ENCODE data around the gene CLNK. TPM values are rescaled to one million over a fixed set of nuclear protein-coding genes. Genes with fewer than 3 reads are reported as not detected.

Gene CLNK
- total and polyA plus RNA-seq, 4 donors, result 0.04 to 0.57 (median 0.14) TPM; not detected in 1

DNA sequence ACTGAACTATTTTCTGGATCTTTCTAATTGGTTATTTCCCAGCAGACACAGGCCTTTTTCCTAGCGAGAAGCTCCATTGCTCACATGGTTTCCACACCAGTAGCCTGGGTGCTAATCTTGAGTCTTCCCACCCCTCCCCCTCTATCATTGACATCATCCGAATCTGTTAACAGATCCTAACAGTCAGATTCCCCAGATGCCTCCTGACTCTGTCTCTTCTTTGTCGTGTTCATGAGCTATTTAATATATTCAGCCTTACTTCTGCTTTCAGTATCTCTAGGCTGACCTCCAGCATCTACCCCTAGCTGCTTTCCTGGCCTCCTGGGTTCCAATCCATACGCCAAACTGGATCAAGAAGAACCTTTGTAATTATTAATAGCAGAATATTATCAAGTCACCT lies 85.0 kb downstream of the CLNK start:
- TF ChIP-seq, protein P1, sequence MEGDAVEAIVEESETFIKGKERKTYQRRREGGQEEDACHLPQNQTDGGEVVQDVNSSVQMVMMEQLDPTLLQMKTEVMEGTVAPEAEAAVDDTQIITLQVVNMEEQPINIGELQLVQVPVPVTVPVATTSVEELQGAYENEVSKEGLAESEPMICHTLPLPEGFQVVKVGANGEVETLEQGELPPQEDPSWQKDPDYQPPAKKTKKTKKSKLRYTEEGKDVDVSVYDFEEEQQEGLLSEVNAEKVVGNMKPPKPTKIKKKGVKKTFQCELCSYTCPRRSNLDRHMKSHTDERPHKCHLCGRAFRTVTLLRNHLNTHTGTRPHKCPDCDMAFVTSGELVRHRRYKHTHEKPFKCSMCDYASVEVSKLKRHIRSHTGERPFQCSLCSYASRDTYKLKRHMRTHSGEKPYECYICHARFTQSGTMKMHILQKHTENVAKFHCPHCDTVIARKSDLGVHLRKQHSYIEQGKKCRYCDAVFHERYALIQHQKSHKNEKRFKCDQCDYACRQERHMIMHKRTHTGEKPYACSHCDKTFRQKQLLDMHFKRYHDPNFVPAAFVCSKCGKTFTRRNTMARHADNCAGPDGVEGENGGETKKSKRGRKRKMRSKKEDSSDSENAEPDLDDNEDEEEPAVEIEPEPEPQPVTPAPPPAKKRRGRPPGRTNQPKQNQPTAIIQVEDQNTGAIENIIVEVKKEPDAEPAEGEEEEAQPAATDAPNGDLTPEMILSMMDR (IDR thresholded peaks at IDR 0.05; ENCODE audit: control extremely low read depth, extremely low read depth), result no peak
- Histone ChIP-seq H3K9me3 (ENCODE audit: control insufficient read depth in 4 of 4, insufficient read depth in 3 of 4, low read length in 3 of 4) (no peaks in the 10 kb centered on the region), H3K4me1 (ENCODE audit: control insufficient read depth in 5 of 5, insufficient read depth in 5 of 5, low read length in 5 of 5) (no peaks in the 10 kb centered on the region), H3K4me3 (no peak overlapping the region), H3K36me3 (ENCODE audit: control insufficient read depth in 4 of 4, insufficient read depth in 4 of 4, low read length in 4 of 4) (no peaks in the 10 kb centered on the region), H3K27ac (ENCODE audit: low read depth in 1 of 2, low read length in 1 of 2) (no peak overlapping the region), H3K9ac (ENCODE audit: insufficient read depth in 1 of 2, low read length in 2 of 2) (no peak overlapping the region), H3K27me3 (ENCODE audit: control insufficient read depth in 3 of 3, insufficient read depth in 3 of 3, low read length in 2 of 3) (no peaks in the 10 kb centered on the region)
- WGBS, 2 donors, result 74 to 82% methylated on average over 4 of the region's 4 CpGs
- ATAC-seq (ENCODE audit: insufficient read depth, low FRiP score), result no peak
- no peak for DNase-seq

DNA sequence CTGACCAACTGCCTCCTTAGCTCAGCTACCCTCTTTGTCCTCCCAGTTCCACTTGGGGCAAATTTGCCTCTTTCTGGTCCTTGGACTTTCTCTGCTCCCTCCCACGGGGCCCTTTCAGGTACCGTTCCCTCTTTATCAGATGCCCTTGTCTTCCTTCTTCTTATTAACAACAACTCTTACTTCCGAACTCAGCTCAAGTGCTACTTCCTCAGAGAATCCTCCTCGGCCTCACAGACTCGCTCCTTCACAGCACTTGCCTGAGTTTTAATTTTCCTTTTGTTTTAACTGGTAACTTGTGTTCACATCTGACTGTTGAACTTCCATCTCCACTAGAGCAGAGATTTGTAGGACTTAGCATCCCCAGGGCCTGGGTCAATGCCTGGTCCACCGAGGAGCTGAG lies 85.7 kb downstream of the CLNK start:
- H3K9ac ChIP-seq (ENCODE audit: insufficient read depth in 1 of 2, low read length in 2 of 2), result no peak overlapping the region
- no peak overlapping the region for H3K27ac ChIP-seq (ENCODE audit: low read depth in 1 of 2, low read length in 1 of 2)
- WGBS, 2 donors, result 47 to 57% methylated on average over 6 of the region's 6 CpGs
- no peak for DNase-seq
- no peaks in the 10 kb centered on the region for H3K36me3 ChIP-seq (ENCODE audit: control insufficient read depth in 4 of 4, insufficient read depth in 4 of 4, low read length in 4 of 4)
- TF ChIP-seq, protein P1 (IDR thresholded peaks at IDR 0.05; ENCODE audit: control extremely low read depth, extremely low read depth), result no peak
- no peak for ATAC-seq (ENCODE audit: insufficient read depth, low FRiP score)
- no peaks in the 10 kb centered on the region for H3K9me3 ChIP-seq (ENCODE audit: control insufficient read depth in 4 of 4, insufficient read depth in 3 of 4, low read length in 3 of 4)
- no peaks in the 10 kb centered on the region for H3K4me1 ChIP-seq (ENCODE audit: control insufficient read depth in 5 of 5, insufficient read depth in 5 of 5, low read length in 5 of 5)
- H3K27me3 ChIP-seq (ENCODE audit: control insufficient read depth in 3 of 3, insufficient read depth in 3 of 3, low read length in 2 of 3), result no peaks in the 10 kb centered on the region
- no peak overlapping the region for H3K4me3 ChIP-seq

DNA sequence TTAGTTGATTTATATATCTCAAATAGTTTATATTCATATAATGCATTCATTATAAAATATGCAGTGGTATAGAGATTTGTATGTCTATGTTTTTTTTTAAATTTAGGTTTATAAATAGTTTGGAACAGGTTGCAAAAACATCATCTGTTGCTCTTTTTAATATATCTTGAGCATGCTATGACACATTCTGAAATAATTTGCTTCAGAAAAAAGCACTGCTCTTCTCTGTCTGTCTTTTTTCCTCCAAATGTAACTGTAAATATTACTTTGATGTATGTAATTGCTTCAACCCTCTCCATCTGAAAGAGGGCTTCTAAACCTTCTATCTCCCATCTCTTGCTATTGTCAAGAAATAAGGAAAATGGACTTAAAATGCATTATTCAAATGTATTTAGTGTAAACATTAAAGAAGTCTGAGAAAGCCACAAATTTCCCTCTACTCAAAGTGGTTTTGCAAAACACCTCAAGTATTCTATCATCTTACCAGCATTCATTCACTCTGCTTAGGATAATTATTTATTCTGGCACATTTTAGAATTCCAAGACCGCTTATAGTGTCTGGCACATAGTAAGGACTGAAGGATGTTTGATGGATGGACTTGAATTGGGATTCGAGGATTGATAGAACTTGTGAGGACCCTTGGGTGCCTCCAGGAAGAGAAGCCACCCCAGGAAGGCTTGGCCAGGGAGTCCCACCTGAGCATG lies 87.8 kb downstream of the CLNK start:
- no peak for DNase-seq
- TF ChIP-seq, protein P1 (IDR thresholded peaks at IDR 0.05; ENCODE audit: control extremely low read depth, extremely low read depth), result no peak
- no peaks in the 10 kb centered on the region for H3K27me3 ChIP-seq (ENCODE audit: control insufficient read depth in 3 of 3, insufficient read depth in 3 of 3, low read length in 2 of 3)
- H3K4me1 ChIP-seq (ENCODE audit: control insufficient read depth in 5 of 5, insufficient read depth in 5 of 5, low read length in 5 of 5), result no peaks in the 10 kb centered on the region
- H3K4me3 ChIP-seq, result no peak overlapping the region
- no peak overlapping the region for H3K27ac ChIP-seq (ENCODE audit: low read depth in 1 of 2, low read length in 1 of 2)
- H3K9me3 ChIP-seq (ENCODE audit: control insufficient read depth in 4 of 4, insufficient read depth in 3 of 4, low read length in 3 of 4), result no peaks in the 10 kb centered on the region
- 84 to 98% methylated on average over 2 of the region's 2 CpGs for WGBS, 2 donors
- no peak overlapping the region for H3K9ac ChIP-seq (ENCODE audit: insufficient read depth in 1 of 2, low read length in 2 of 2)
- ATAC-seq (ENCODE audit: insufficient read depth, low FRiP score), result no peak
- no peaks in the 10 kb centered on the region for H3K36me3 ChIP-seq (ENCODE audit: control insufficient read depth in 4 of 4, insufficient read depth in 4 of 4, low read length in 4 of 4)

DNA sequence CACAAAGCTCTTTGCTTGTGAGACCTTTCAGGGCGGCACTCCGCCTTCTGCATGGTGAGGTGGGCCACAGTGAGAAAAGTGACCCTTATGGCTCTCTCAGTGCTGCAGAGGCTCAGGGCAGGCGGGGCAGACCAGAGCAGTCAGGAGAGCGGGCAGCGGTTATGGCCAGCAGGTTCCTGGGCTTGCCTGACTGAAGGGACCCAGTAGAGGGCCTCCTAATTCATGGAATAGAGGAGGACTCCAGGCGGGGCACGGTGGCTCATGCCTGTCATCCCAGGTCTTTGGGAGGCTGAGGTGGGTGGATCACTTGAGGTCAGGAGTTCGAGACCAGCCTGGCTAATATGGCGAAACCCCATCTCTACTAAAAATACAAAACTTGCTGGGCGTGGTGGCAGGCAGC lies 91.4 kb downstream of the CLNK start:
- WGBS, 2 donors, result 95 to 96% methylated on average over 10 of the region's 10 CpGs
- no peak for ATAC-seq (ENCODE audit: insufficient read depth, low FRiP score)
- peaks cover 0 to 2% (median 0%) of the 10 kb centered on the region in 4 donors for H3K9me3 ChIP-seq (ENCODE audit: control insufficient read depth in 4 of 4, insufficient read depth in 3 of 4, low read length in 3 of 4)

More for the DNA sequence above, 91.4 kb downstream of the CLNK start:
- H3K27me3 ChIP-seq (ENCODE audit: control insufficient read depth in 3 of 3, insufficient read depth in 3 of 3, low read length in 2 of 3), result no peaks in the 10 kb centered on the region
- H3K4me1 ChIP-seq (ENCODE audit: control insufficient read depth in 5 of 5, insufficient read depth in 5 of 5, low read length in 5 of 5), result no peaks in the 10 kb centered on the region
- no peak overlapping the region for H3K9ac ChIP-seq (ENCODE audit: insufficient read depth in 1 of 2, low read length in 2 of 2)
- no peak for DNase-seq
- no peaks in the 10 kb centered on the region for H3K36me3 ChIP-seq (ENCODE audit: control insufficient read depth in 4 of 4, insufficient read depth in 4 of 4, low read length in 4 of 4)
- no peak overlapping the region for H3K4me3 ChIP-seq
- TF ChIP-seq, protein P1 (IDR thresholded peaks at IDR 0.05; ENCODE audit: control extremely low read depth, extremely low read depth), result no peak
- H3K27ac ChIP-seq (ENCODE audit: low read depth in 1 of 2, low read length in 1 of 2), result no peak overlapping the region
